ENCODE results near the gene PIGS. TPM values are rescaled to one million over a fixed set of nuclear protein-coding genes. Genes with fewer than 3 reads are reported as not detected.

PIGS gene
- total and polyA plus RNA-seq, 2 donors (not counting 3 experiments of a cell fraction or from before 2014, with no cell fraction given), result 71.3 to 110 TPM

DNA sequence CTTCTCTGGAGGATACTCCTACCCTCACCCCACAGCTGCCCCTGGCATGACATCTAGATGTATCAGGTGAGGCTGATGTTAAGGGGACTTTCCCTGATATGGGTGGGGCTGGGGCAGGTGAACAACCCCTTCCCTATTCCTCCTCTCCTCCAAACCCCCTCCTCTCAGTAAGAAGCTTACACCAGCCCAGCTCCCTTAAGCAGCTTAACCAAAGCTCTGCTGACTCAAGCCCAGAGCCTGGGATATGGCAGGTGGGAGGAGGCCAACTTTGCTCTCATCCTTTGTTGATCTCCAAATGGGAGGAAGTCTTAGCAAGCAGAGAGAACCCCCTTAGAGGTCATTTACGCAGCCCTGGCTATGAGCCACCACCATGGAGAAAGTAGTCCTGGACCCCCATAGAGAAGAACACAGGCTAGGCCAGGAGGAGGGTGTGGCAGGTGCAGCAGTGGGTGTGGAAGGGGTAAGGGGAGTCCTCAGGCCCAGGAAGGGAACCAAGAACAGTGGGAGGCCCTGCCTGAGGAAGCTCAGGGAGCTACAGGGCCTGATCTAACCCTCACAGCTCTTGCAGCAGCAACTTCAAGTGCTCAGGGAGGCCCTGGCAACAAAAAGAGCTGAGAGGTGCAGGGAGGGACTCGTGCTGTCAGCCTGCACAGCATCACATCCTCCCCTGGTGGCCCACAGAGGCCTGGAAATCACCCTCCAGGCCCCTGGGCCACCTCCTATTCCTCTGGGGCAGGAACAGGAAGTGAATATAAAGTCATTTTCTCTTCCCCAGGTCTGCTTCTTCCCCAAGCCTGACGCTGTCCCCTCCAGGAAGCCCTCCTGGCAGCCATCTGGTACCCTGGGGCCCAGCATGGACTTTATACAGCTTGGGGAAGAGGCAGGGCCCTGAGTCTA lies 21.8 kb downstream of the PIGS start:
- H3K4me1 ChIP-seq (ENCODE audit: control insufficient read depth, extremely low read depth, insufficient read depth, low read length), result peaks cover 6% of the 10 kb centered on the region
- peaks cover 0 to 18% of the 10 kb centered on the region in 2 experiments for H3K36me3 ChIP-seq (ENCODE audit: control insufficient read depth in 2 of 2, extremely low read depth in 1 of 2, insufficient read depth in 2 of 2, low read length in 2 of 2)
- no peak for TF ChIP-seq JUN (IDR thresholded peaks at IDR 0.05; ENCODE audit: borderline replicate concordance, insufficient read depth, insufficient read length, low read depth)
- TF ChIP-seq, protein P1, sequence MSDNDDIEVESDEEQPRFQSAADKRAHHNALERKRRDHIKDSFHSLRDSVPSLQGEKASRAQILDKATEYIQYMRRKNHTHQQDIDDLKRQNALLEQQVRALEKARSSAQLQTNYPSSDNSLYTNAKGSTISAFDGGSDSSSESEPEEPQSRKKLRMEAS (IDR thresholded peaks at IDR 0.05; ENCODE audit: insufficient read depth, insufficient read length), result no peak
- TF ChIP-seq, protein P2, sequence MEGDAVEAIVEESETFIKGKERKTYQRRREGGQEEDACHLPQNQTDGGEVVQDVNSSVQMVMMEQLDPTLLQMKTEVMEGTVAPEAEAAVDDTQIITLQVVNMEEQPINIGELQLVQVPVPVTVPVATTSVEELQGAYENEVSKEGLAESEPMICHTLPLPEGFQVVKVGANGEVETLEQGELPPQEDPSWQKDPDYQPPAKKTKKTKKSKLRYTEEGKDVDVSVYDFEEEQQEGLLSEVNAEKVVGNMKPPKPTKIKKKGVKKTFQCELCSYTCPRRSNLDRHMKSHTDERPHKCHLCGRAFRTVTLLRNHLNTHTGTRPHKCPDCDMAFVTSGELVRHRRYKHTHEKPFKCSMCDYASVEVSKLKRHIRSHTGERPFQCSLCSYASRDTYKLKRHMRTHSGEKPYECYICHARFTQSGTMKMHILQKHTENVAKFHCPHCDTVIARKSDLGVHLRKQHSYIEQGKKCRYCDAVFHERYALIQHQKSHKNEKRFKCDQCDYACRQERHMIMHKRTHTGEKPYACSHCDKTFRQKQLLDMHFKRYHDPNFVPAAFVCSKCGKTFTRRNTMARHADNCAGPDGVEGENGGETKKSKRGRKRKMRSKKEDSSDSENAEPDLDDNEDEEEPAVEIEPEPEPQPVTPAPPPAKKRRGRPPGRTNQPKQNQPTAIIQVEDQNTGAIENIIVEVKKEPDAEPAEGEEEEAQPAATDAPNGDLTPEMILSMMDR (IDR thresholded peaks at IDR 0.05; ENCODE audit: extremely low read depth in 1 of 2, insufficient read depth in 1 of 2, low read depth in 1 of 2, low read length in 2 of 2), result no peak
- TF ChIP-seq POLR2A (IDR thresholded peaks at IDR 0.05; ENCODE audit: low read depth, low read length), result no peak
- TF ChIP-seq GATA2 (IDR thresholded peaks at IDR 0.05; ENCODE audit: insufficient read depth, insufficient read length, low read depth, low read length), result no peak
- TF ChIP-seq POLR2AphosphoS5 (IDR thresholded peaks at IDR 0.05; ENCODE audit: insufficient read depth, low read depth, low read length), result no peak
- no peak for TF ChIP-seq MYC (IDR thresholded peaks at IDR 0.05; ENCODE audit: low read depth, low read length)
- TF ChIP-seq FOS (IDR thresholded peaks at IDR 0.05; ENCODE audit: borderline replicate concordance, insufficient read depth, low read length), result no peak
- TF ChIP-seq EZH2 (IDR thresholded peaks at IDR 0.05; ENCODE audit: borderline replicate concordance, low read depth, low read length, severe bottlenecking), result no peak
- H3K9ac ChIP-seq (replicated peaks; ENCODE audit: extremely low read depth, insufficient read depth, low read length), result no peak overlapping the region
- intact Hi-C loops (cut with micrococcal nuclease), result no loop called here
- no peak overlapping the region for H3K4me3 ChIP-seq (replicated peaks in 1 of 3; ENCODE audit: insufficient read depth in 1 of 3, low read depth in 1 of 3, low read length in 3 of 3)
- dilution Hi-C loops (cut with MboI; ENCODE audit: extremely low pct_ligation_motif_present, low sequenced_read_pairs), result no loop called here
- no TSS peak for BruUV-seq (replicated peaks)
- no peaks in the 10 kb centered on the region for H3K9me3 ChIP-seq (replicated peaks; ENCODE audit: control insufficient read depth, insufficient read depth, low read length)
- H3K79me2 ChIP-seq (ENCODE audit: control insufficient read depth, insufficient read depth, low read length), result no peaks in the 10 kb centered on the region
- DNase-seq (ENCODE audit: low read depth, low spot score) (no peak), FAIRE-seq (no peak)
- POLR2A ChIA-PET, result no interaction called here
- no peaks in the 10 kb centered on the region for H3K9me1 ChIP-seq (replicated peaks; ENCODE audit: control insufficient read depth, extremely low read depth, insufficient read depth, low read length)
- H2AFZ ChIP-seq (ENCODE audit: low read depth, low read length), result no peak overlapping the region
- H3K27ac ChIP-seq (ENCODE audit: insufficient read depth, low read depth, low read length), result no peak overlapping the region
- CTCF ChIA-PET, result interaction anchor here (1.0 to 3.9 kb wide), 7 partner anchors 8 to 64 kb away, joined by 3 to 16 read pairs (median 6); partner anchors contain the start of genes PIGS and SPAG5
- no peaks in the 10 kb centered on the region for H4K20me1 ChIP-seq (replicated peaks; ENCODE audit: control insufficient read depth, extremely low read depth, insufficient read depth, low read length)
- no peak overlapping the region for H3K4me2 ChIP-seq (ENCODE audit: insufficient read depth, low read length)
- H3K27me3 ChIP-seq (ENCODE audit: control insufficient read depth in 2 of 2, insufficient read depth in 2 of 2, low read length in 2 of 2), result no peaks in the 10 kb centered on the region

Measured in endothelial cell of umbilical vein (primary cell).